Measurements from ENCODE around the gene S1PR4.
A peak's percentile ranks its signal among the peaks of the same experiment; 100 is the strongest.
"Not testable (repeated sequence)": the region's sequence is repeated elsewhere in the genome, so short reads cannot be mapped to it uniquely, and the experiment has no call there.

The S1PR4 gene

GRCh38 chr19:3183721-3184641, 5.4 kb downstream of the S1PR4 start:
- no peak overlapping the region for H3K4me3 ChIP-seq (ENCODE audit: low read length)

GRCh38 chr19:3184847-3185460, 6.4 kb downstream of the S1PR4 start:
- H3K4me3 ChIP-seq (ENCODE audit: low read length), result peak overlapping the region; percentile 85; the same call in 1 of the 2 replicates
- TF ChIP-seq ZNF274 (IDR thresholded peaks at IDR 0.05; ENCODE audit: low read depth, low read length), result no peak

More at GRCh38 chr19:3183721-3184641, 5.4 kb downstream of the S1PR4 start:
- TF ChIP-seq ZNF274 (IDR thresholded peaks at IDR 0.05; ENCODE audit: low read depth, low read length), result no peak

DNA sequence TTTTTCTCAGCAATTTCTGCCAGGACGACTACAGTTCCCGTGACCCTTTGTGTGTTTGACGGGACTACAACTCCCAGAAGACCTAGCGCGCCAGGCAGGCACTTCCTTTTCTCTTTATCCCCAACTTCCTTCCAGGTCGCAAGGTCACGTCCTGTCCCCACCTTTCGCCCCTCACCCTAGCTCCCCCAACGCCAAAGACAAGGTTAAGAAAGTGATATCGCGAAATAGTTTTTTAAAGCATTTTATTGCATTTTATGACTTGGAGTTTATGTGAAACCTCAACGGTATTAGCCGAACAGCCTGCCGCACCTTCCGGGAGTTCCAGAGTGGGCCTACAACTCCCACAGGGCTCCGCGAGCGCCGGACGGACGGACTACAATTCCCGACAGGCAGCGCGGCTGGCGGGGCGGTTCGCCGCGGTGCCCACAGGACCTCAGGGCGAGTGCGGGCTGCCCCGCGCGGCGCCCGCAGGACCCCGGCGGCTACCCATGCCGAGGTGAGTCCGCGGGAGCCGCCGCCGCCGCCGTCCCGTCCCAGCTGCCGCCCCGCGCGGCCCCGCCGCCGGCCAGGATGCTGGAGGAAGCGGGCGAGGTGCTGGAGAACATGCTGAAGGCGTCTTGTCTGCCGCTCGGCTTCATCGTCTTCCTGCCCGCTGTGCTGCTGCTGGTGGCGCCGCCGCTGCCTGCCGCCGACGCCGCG, 7.0 kb downstream of the S1PR4 start, which contains the start of gene NCLN:
Gene NCLN (plus strand): TSS at position 470 of the 699 bp plus-strand sequence. CDS start 101 bp downstream, at position 571.
- H3K4me3 ChIP-seq (ENCODE audit: low read length), result peak within 1 kb of the TSS; percentile 85
- no peak for TF ChIP-seq ZNF274 (IDR thresholded peaks at IDR 0.05; ENCODE audit: low read depth, low read length)

- no peak for TF ChIP-seq ZNF274 (IDR thresholded peaks at IDR 0.05; ENCODE audit: low read depth, low read length)
- H3K4me3 ChIP-seq (ENCODE audit: low read length), result peak overlapping the region; percentile 85
Measured at GRCh38 chr19:3186160-3186688, 7.7 kb downstream of the S1PR4 start.

DNA sequence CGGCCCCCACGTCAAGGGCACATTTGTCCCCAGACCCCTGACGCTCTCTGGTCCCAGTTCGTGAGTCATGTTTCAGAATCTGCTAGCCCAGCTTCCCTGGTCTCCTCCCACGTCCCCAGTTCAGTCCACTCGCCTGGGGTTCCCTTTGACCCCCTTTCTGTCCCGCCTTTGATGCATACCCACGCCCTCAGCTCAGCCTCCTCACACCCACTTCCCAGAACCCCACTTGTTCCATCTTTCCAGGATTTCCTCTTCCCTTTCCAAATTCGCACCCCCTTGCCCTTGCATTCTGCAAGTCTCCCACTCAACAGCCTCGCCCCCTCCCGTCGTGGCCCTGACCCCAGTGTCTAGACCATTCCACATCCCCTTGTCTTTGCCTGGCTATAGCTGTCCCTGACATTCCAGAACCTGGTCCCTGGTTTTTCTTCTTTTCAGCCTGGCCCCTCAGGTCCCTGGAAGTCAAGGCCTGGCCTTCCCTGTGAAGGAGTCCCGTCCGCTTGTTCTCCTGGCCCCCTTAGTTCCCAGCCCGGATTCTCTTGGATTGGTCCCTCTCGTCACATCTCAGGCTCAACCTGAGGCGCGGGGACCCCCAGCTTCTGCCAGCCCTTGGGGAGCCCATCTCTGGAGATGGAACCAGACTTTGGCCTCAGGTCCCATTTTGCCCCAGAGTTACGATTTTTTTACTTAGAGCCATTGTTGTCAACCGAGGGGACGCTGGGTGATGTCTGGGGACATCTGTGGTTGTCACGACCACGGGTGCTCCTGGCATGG, 8.5 kb downstream of the S1PR4 start:
- peak overlapping the region; percentile 85 for H3K4me3 ChIP-seq (ENCODE audit: low read length)
- TF ChIP-seq ZNF274 (IDR thresholded peaks at IDR 0.05; ENCODE audit: low read depth, low read length), result no peak

- no peak overlapping the region for H3K4me3 ChIP-seq (ENCODE audit: low read length)
- TF ChIP-seq ZNF274 (IDR thresholded peaks at IDR 0.05; ENCODE audit: low read depth, low read length), result no peak
Measured at GRCh38 chr19:3187662-3188511, 9.3 kb downstream of the S1PR4 start.

DNA sequence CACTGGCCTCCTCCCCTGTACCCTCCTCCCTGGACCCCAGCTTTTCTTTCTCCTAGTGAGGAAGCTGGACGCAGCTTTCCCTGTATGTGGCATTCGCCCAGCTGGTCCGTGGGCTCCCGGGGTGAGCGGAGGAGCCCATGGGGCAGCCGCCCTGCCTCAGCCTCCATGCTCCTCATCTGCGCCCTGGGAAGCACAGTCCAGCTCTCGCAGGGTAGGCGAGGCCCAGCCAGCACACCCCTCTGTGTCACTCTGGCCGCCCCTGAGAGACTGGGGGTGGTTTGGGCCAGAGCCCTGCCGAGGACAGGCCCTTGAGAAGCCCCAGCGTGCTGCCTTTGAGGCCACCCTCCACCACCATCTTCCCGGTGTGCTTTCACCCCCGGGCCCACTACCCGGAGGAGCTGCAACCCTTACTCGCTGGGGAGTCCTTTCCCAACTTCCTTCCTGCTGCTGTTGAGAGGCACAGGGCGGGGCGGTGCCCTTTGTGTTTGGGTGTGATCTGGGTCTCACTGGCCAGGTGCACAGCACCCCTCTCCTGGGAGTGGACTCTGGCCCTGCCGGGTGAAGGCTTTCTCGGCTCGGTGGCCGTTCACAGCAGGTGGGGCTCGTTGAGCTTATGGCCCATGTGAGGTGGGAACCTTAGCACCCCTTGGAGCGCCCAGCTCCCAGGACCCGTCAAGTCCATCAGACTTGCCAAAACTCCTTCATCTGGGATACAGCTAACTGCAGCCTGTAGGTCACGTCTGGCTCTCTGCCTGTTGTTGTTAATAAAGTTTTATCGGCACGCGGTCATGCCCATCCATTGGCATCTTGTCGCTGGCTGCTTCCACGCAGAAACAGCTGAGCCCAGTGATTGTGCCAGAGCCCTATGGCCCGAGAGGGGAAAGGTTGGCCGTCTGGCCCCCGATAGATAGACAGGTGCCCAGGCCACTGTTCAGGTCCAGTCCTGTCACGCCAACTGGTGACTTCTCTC, 10.3 kb downstream of the S1PR4 start:
- H3K4me3 ChIP-seq (ENCODE audit: low read length), result no peak overlapping the region
- TF ChIP-seq ZNF274 (IDR thresholded peaks at IDR 0.05; ENCODE audit: low read depth, low read length), result no peak

DNA sequence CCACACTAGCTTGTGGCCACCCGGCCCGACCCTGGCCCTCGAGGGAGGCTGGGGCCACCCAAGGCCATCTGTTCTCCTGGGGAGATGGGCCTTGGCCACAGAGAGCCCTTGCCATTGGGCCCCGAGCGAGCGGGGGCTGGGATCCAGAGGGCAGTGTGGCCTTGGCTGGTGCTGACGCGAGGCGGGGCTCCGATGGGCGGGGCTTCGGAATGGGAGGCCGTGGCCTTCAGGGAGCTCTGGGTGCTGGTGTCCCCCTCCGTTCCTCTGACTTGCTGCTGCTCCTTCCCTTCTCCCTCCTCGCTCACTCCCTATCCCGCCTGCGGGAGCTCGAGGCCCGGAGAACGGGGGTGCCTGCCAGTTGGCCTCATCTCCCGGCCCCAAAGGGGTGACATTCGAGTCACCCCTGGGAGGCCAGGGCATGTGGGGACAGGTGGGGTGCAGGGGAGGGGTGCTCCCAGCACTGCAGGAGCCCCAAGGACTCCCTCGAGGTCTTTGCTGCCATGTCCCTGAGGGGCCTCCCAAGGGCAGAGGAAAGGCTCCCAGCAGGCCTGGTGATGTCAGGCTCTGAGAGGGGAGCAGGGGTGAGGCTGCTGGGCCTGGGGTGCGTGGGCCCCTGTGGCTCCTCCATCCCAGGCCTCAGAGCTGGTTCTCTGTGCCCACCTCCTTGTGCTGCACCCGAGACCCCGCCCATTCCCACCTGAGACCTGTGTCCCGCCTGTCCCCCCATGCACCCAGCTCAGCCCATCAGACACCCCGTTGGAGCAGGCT, 11.3 kb downstream of the S1PR4 start:
- TF ChIP-seq ZNF274 (IDR thresholded peaks at IDR 0.05; ENCODE audit: low read depth, low read length), result no peak
- no peak overlapping the region for H3K4me3 ChIP-seq (ENCODE audit: low read length)

DNA sequence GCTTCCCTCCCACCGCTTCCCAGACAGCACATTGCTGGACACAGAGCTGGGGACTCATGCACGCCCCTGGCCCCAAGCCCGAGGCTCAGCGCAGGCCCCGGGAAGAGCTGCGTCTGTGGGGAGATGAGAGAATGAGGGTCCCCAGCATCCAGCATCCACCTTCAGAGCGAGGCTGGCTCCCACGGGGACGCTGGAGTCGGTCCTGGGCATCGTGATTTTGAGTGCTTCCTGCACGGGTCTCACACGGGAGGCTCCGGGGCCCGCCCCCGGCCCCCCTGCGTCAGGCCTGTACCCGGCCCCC, 11.9 kb downstream of the S1PR4 start:
- no peak for TF ChIP-seq ZNF274 (IDR thresholded peaks at IDR 0.05; ENCODE audit: low read depth, low read length)
- no peak overlapping the region for H3K4me3 ChIP-seq (ENCODE audit: low read length)

DNA sequence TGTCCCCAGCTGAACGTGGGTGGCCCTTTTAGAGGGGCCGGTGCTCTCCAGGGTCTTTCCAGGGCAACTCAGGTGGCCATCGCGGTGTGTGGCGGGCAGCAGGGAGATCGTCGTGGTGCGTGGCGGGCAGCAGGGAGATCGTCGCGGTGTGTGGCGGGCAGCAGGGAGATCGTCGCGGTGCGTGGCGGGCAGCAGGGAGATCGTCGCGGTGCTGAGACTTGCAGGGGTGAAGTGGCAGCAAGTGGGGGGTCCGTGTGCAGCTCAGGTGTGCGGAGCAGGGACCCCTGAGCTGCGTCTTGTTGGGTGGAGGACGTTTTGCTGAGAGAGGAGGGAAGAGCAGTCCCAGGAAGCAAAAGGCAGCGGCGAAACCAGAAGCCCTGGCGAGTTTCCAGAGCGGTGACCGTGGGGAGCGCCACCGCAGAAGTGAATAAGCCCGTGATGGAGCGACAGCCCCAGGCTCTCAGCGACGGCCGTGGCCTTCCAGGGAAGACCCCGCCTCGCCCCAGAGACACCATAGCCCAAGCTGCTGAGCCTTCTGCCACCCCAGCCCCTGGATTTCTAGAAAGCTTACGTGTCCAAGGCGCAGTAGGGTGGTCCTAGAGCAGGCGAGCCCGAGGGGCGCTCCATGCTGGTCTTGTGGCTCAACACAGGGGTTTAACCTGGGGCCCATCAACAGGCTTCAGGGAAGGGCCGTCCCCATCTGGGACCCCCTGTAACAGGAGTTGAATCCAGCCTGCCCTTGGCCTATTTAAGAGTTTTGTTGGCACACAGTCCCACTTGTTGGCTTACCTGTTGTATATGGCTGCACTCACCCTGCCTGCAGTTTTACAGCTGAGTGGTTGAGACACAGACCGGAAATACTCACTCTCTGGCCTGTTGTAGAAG, 12.6 kb downstream of the S1PR4 start:
- TF ChIP-seq ZNF274 (IDR thresholded peaks at IDR 0.05; ENCODE audit: low read depth, low read length), result no peak
- H3K4me3 ChIP-seq (ENCODE audit: low read length), result no peak overlapping the region

DNA sequence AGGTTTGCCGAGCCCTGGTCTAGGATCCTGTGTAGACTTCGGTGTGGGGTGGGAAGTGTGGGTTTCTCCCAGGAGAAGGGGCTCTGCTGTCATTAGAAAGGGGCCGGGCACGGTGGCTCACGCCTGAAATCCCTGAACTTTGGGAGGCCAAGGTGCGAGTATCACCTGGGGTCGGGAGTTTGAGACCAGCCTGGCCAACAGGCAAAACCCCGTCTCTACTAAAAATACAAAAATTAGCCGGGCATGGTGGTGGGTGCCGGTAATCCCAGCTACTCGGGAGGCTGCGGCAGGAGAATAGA, 13.2 kb downstream of the S1PR4 start:
- H3K4me3 ChIP-seq (ENCODE audit: low read length), result not testable (repeated sequence)

Data from GM08714 (cell line).